ENCODE data around the gene MBD3L4.

- TF ChIP-seq CTCF (IDR thresholded peaks at IDR 0.05) = no peak
- TF ChIP-seq POLR2AphosphoS5 (IDR thresholded peaks at IDR 0.05) = no peak
- no peak for TF ChIP-seq POLR2A (IDR thresholded peaks at IDR 0.05)
These were observed 49.0 kb upstream of the MBD3L4 start for GRCh38 chr19:7088999-7089398.

Measured in suprapubic skin (tissue), 4 donors.